DND-41 (cell line): ENCODE results near the gene RAB9B.

Experiments used
- EZH2 ChIP-seq: IDR thresholded peaks from 3 replicates; pipeline ENCODE4 v1.6.1; 2012; ENCODE audit warnings: borderline replicate concordance, low read depth, mild to moderate bottlenecking, moderate library complexity, low read length, inconsistent platforms; ENCODE audit not compliant: severe bottlenecking
- TF ChIP-seq, protein P1 (sequence below): IDR thresholded peaks from 2 replicates; pipeline ENCODE4 v1.5.1; 2012; ENCODE audit warnings: borderline replicate concordance, low read length, moderate library complexity, mild to moderate bottlenecking; ENCODE audit not compliant: poor library complexity, severe bottlenecking; ENCODE audit errors: extremely low read depth

DNA sequence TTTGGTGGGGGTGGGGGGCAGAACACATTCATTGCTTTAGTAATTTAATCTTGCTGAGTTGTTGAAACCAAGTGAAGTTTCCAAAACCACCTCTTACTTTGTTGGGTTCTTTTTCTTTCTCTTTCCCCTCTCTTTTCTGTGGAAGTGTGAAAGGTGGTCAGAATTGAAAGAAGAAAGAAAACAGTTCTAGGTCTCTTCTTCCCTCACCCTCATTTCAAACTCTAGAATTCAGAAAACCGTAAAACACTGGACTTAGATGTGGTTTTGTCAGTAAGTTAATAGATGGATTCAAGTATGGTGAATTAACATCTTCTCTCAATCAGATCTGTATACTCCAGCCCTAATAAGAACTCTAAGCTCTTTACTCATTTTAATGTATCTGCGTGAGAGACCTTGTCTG is 31.7 kb downstream of the RAB9B start:
- TF ChIP-seq EZH2: no peak
- TF ChIP-seq, protein P1, sequence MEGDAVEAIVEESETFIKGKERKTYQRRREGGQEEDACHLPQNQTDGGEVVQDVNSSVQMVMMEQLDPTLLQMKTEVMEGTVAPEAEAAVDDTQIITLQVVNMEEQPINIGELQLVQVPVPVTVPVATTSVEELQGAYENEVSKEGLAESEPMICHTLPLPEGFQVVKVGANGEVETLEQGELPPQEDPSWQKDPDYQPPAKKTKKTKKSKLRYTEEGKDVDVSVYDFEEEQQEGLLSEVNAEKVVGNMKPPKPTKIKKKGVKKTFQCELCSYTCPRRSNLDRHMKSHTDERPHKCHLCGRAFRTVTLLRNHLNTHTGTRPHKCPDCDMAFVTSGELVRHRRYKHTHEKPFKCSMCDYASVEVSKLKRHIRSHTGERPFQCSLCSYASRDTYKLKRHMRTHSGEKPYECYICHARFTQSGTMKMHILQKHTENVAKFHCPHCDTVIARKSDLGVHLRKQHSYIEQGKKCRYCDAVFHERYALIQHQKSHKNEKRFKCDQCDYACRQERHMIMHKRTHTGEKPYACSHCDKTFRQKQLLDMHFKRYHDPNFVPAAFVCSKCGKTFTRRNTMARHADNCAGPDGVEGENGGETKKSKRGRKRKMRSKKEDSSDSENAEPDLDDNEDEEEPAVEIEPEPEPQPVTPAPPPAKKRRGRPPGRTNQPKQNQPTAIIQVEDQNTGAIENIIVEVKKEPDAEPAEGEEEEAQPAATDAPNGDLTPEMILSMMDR: no peak
